GM23338 (cell line): Measurements from ENCODE around the gene TMEM178B. TPM values are rescaled to one million over a fixed set of nuclear protein-coding genes. Genes with fewer than 3 reads are reported as not detected.

Experiments used
- ATAC-seq: fragments of 200-7000 bp; cut with Tn5 transposase; 3 replicates; pipeline ENCODE4 v1.9.1; 2020
- DNase-seq: peaks from one replicate; pipeline ENCODE4 v3.0.0-alpha.2; 2015; ENCODE audit warnings: low spot score
- H2AFZ ChIP-seq: fragments of 200-600 bp; sonication (generic); 2 replicates; pipeline ENCODE4 v1.8.0; 2016; ENCODE audit warnings: antibody characterized with exemption, mild to moderate bottlenecking, moderate library complexity
- H3F3A ChIP-seq: fragments of 200-600 bp; sonication (generic); replicated peaks from 2 replicates; pipeline ENCODE4 v1.8.0; 2017; ENCODE audit warnings: antibody characterized with exemption, mixed run types, low read depth
- H3K27ac ChIP-seq: fragments of 200-600 bp; sonication (generic); 2 replicates; pipeline ENCODE4 v1.6.1; 2016; ENCODE audit warnings: low read depth
- H3K27me3 ChIP-seq: fragments of 200-600 bp; sonication (generic); 2 replicates; pipeline ENCODE4 v1.8.0; 2016; ENCODE audit warnings: mild to moderate bottlenecking, mixed run types, moderate library complexity; ENCODE audit not compliant: insufficient read depth
- H3K36me3 ChIP-seq: fragments of 200-600 bp; sonication (generic); 2 replicates; pipeline ENCODE4 v1.8.0; 2016; ENCODE audit warnings: mild to moderate bottlenecking; ENCODE audit not compliant: insufficient read depth
- H3K4me1 ChIP-seq: fragments of 200-600 bp; sonication (generic); 2 replicates; pipeline ENCODE4 v1.8.0; 2016; ENCODE audit warnings: mild to moderate bottlenecking, moderate library complexity; ENCODE audit not compliant: insufficient read depth
- H3K4me2 ChIP-seq: fragments of 200-600 bp; sonication (generic); 2 replicates; pipeline ENCODE4 v1.7.1; 2017; ENCODE audit warnings: mixed run types
- H3K4me3 ChIP-seq: fragments of 200-600 bp; sonication (generic); 2 replicates; pipeline ENCODE4 v1.6.1; 2016; ENCODE audit warnings: mixed run types
- H3K79me2 ChIP-seq: fragments of 200-600 bp; sonication (generic); replicated peaks from 2 replicates; pipeline ENCODE4 v1.8.0; 2017; ENCODE audit warnings: mild to moderate bottlenecking; ENCODE audit not compliant: insufficient read depth
- H3K9me2 ChIP-seq: fragments of 200-600 bp; sonication (generic); 2 replicates; pipeline ENCODE4 v1.8.0; 2017; ENCODE audit not compliant: insufficient read depth
- H4K20me1 ChIP-seq: fragments of 200-600 bp; sonication (generic); replicated peaks from 2 replicates; pipeline ENCODE4 v1.8.0; 2017; ENCODE audit warnings: mild to moderate bottlenecking; ENCODE audit not compliant: insufficient read depth
- H3K27ac Mint-ChIP-seq: 2 replicates; pipeline ENCODE4 v1.8.0; 2020; ENCODE audit warnings: inconsistent platforms, mild to moderate bottlenecking, moderate library complexity, mixed read lengths
- H3K27me3 Mint-ChIP-seq: 3 replicates; pipeline ENCODE4 v1.8.0; 2022; ENCODE audit warnings: low read depth, mild to moderate bottlenecking, moderate library complexity, mixed read lengths, inconsistent platforms; ENCODE audit not compliant: insufficient read depth, poor library complexity
- H3K36me3 Mint-ChIP-seq: 3 replicates; pipeline ENCODE4 v1.8.0; 2021; ENCODE audit warnings: low read depth, mild to moderate bottlenecking, inconsistent platforms, moderate library complexity, mixed read lengths
- H3K4me1 Mint-ChIP-seq: 3 replicates; pipeline ENCODE4 v1.8.0; 2020; ENCODE audit warnings: mild to moderate bottlenecking, inconsistent platforms, mixed read lengths
- H3K4me3 Mint-ChIP-seq: 3 replicates; pipeline ENCODE4 v1.8.0; 2021; ENCODE audit warnings: moderate library complexity, mild to moderate bottlenecking, inconsistent platforms, mixed read lengths
- H3K9me3 Mint-ChIP-seq: 3 replicates; pipeline ENCODE4 v1.8.0; 2020; ENCODE audit warnings: moderate library complexity, mild to moderate bottlenecking, inconsistent platforms, mixed read lengths
- CREB1 ChIP-seq: fragments of 250-450 bp; sonication (Bioruptor Pico); IDR thresholded peaks from 2 replicates; pipeline ENCODE4 v1.5.0; 2020; ENCODE audit warnings: low read depth, mild to moderate bottlenecking, moderate library complexity
- CTCF ChIP-seq, 2 experiments: fragments of 200-600 bp in 1 of 2; sonication (generic) in 1 of 2; conservative IDR thresholded peaks; 2 replicates each; pipeline versions ENCODE4 v1.5.1 to v1.6.1; 2016 to 2017; ENCODE audit warnings: antibody characterized with exemption in 2 of 2, low read depth in 2 of 2, mild to moderate bottlenecking in 2 of 2, moderate library complexity in 1 of 2
- ETS1 ChIP-seq: IDR thresholded peaks from 2 replicates; pipeline ENCODE4 v1.6.1; 2016; ENCODE audit warnings: antibody characterized with exemption
- EZH2 ChIP-seq: fragments of 200-600 bp; sonication (generic); IDR thresholded peaks from one replicate; pipeline ENCODE4 v1.8.0; 2017; ENCODE audit warnings: antibody characterized with exemption, mild to moderate bottlenecking, low read depth; ENCODE audit not compliant: unreplicated experiment
- EZH2phosphoT487 ChIP-seq: fragments of 200-600 bp; sonication (generic); IDR thresholded peaks from one replicate; pipeline ENCODE4 v1.8.1; 2018; ENCODE audit warnings: antibody characterized with exemption; ENCODE audit not compliant: unreplicated experiment
- JUNB ChIP-seq: IDR thresholded peaks from one replicate; pipeline ENCODE4 v1.6.1; 2016; ENCODE audit warnings: antibody characterized with exemption; ENCODE audit not compliant: unreplicated experiment
- NANOG ChIP-seq: IDR thresholded peaks from 2 replicates; pipeline ENCODE4 v1.6.1; 2016; ENCODE audit warnings: antibody characterized with exemption, borderline replicate concordance
- POLR2AphosphoS5 ChIP-seq: IDR thresholded peaks from 2 replicates; pipeline ENCODE4 v1.6.1; 2016; ENCODE audit warnings: antibody characterized with exemption, low read depth
- REST ChIP-seq: IDR thresholded peaks from one replicate; pipeline ENCODE4 v1.6.1; 2018; ENCODE audit warnings: antibody characterized with exemption; ENCODE audit not compliant: unreplicated experiment
- STAT1 ChIP-seq: IDR thresholded peaks from one replicate; pipeline ENCODE4 v1.6.1; 2016; ENCODE audit warnings: antibody characterized with exemption; ENCODE audit not compliant: unreplicated experiment
- ZNF114 ChIP-seq: fragments of 250-450 bp; sonication (Bioruptor Pico); IDR thresholded peaks from 2 replicates; pipeline ENCODE4 v1.5.0; 2020; ENCODE audit warnings: mild to moderate bottlenecking, moderate library complexity
- ZNF331 ChIP-seq: fragments of 250-450 bp; sonication (Bioruptor Pico); IDR thresholded peaks from 2 replicates; pipeline ENCODE4 v1.5.0; 2020; ENCODE audit warnings: low read depth, mild to moderate bottlenecking, moderate library complexity
- ZNF462 ChIP-seq: fragments of 250-450 bp; sonication (Bioruptor Pico); IDR thresholded peaks from 2 replicates; pipeline ENCODE4 v1.5.0; 2020; ENCODE audit warnings: mild to moderate bottlenecking, moderate library complexity
- polyA plus RNA-seq: library from polyadenylated mRNA; unstranded; fragments of >200 nt; fragmentation: Nextera tagmentation; extraction: Ambion mirVana; gene quantifications from 2 replicates; pipeline ENCODE4 v1.2.1, GENCODE V29; 2016
- total RNA-seq: library from RNA; depleted of rRNA; stranded (reverse); fragments of >200 nt; shearing (Covaris generic); gene quantifications from 2 replicates; pipeline ENCODE4 v1.2.3, GENCODE V29; 2014

The TMEM178B gene
- total and polyA plus RNA-seq, 2 experiments from 2014 or later, result 4.9 to 15.6 TPM

- Histone ChIP-seq H3K4me2 (no peak overlapping the region), H3K27ac (no peak overlapping the region), H2AFZ (no peak overlapping the region), H3K36me3 (no peaks in the 10 kb centered on the region), H3K4me1 (0 out of 2 replicates have a peak, but pooled peaks cover 3% of the 10 kb centered on the region), H3K79me2 (peaks cover 7% of the 10 kb centered on the region; the same call in 1 of the 2 replicates), H3K9me2 (no peaks in the 10 kb centered on the region), H4K20me1 (no peaks in the 10 kb centered on the region; the same call in 1 of the 2 replicates), H3K4me3 (no peak overlapping the region), H3K27me3 (no peaks in the 10 kb centered on the region), H3F3A (no peaks in the 10 kb centered on the region)
- peak; percentile 26; the same call in 2 of the 3 replicates for ATAC-seq
- no peaks in the 10 kb centered on the region for H3K9me3 Mint-ChIP-seq
- DNase-seq, result no peak
- peaks cover 8% of the 10 kb centered on the region; the same call in 1 of the 3 replicates for H3K4me1 Mint-ChIP-seq
- H3K4me3 Mint-ChIP-seq, result no peak overlapping the region
- no peak overlapping the region for H3K27ac Mint-ChIP-seq
- peaks cover 6% of the 10 kb centered on the region for H3K27me3 Mint-ChIP-seq
- peaks cover 7% of the 10 kb centered on the region; the same call in 2 of the 3 replicates for H3K36me3 Mint-ChIP-seq
- no peak for TF ChIP-seq STAT1
- no peak for TF ChIP-seq NANOG
- TF ChIP-seq ETS1, result no peak
- TF ChIP-seq CTCF (conservative IDR thresholded peaks at IDR 0.05; ENCODE audit: low read depth in 2 of 2), result no peak
- TF ChIP-seq JUNB, result no peak
- no peak for TF ChIP-seq REST
- TF ChIP-seq ZNF462 (CRISPR knock-in tag), result no peak
- TF ChIP-seq EZH2, result no peak
- no peak for TF ChIP-seq ZNF331
- no peak for TF ChIP-seq CREB1 (CRISPR knock-in tag)
- TF ChIP-seq POLR2AphosphoS5, result no peak
- no peak for TF ChIP-seq EZH2phosphoT487
- TF ChIP-seq ZNF114, result no peak
Measured at GRCh38 chr7:141158561-141158960, 84.7 kb downstream of the TMEM178B start.
